ENCODE data around the gene INSM2. TPM values are rescaled to one million over a fixed set of nuclear protein-coding genes. Genes with fewer than 3 reads are reported as not detected.

Gene INSM2, protein sequence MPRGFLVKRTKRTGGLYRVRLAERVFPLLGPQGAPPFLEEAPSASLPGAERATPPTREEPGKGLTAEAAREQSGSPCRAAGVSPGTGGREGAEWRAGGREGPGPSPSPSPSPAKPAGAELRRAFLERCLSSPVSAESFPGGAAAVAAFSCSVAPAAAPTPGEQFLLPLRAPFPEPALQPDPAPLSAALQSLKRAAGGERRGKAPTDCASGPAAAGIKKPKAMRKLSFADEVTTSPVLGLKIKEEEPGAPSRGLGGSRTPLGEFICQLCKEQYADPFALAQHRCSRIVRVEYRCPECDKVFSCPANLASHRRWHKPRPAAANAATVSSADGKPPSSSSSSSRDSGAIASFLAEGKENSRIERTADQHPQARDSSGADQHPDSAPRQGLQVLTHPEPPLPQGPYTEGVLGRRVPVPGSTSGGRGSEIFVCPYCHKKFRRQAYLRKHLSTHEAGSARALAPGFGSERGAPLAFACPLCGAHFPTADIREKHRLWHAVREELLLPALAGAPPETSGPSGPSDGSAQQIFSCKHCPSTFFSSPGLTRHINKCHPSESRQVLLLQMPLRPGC
- 0.02 to 0.05 TPM (median 0.04 TPM) in 5 replicates for total RNA-seq (2022; extraction: Qiagen RNA extraction)

DNA sequence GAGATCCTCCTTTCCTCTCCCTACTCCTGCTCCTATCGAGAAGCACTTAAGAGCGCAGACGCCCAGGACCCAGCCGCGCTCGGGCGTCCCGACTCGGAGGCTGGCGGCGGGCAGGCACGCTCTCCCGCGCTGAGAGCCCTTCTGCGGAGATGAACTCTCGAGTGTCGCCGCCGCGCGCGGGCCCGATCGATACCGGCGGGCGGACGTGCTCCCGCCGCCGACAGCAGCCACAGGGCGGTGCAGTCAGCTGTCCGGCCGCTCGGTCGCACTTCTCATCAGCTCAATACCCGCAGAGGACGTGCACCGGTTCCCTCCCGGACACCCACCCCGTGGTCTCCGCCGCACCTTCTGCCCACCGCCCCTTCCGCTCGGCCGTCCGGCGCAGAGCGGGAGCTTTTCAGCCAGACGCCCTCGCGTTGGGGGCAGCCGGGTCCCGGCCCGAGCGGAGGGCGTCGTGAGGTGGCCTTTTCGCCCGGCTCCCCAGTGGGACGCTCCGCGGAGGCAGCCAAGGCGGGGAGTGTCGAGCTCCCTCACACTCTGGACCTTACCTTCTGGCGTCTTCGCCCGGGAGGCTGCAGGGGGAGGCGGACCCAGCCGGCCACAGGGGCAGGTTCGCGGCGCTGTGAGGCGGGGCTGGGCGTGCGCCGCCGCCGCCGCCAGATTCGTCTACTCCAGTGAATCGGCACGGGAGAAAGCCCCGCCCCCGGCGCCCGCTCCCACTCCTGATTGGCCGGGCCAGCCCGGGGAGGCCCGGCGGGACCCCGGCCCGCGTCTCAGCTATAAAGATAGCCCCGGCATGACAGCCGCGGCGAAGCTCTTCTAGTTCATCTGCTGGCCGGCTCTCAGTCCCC is at the start of gene INSM2:
INSM2 (plus strand) TSS at position 808 of the 851 bp plus-strand sequence. CDS start 89 bp downstream, outside the sequence.

Other genes with a start within 250 kb of the INSM2 start
- 262 to 308 TPM (median 278 TPM) in 5 replicates for gene PSMA6, start 241.8 kb upstream of the INSM2 start, total RNA-seq (2022; extraction: Qiagen RNA extraction)
- 186 to 274 TPM (median 252 TPM) in 5 replicates for gene NFKBIA, start 129.4 kb upstream of the INSM2 start, total RNA-seq (2022; extraction: Qiagen RNA extraction)